SW 1271 (cell line): ENCODE results near the gene TRAF3IP1.

Experiments used
- DNase-seq, 2 experiments: peaks; one replicate each; lab custom pipeline; 2025; lab: John Stamatoyannopoulos, UW

TRAF3IP1 gene

DNA sequence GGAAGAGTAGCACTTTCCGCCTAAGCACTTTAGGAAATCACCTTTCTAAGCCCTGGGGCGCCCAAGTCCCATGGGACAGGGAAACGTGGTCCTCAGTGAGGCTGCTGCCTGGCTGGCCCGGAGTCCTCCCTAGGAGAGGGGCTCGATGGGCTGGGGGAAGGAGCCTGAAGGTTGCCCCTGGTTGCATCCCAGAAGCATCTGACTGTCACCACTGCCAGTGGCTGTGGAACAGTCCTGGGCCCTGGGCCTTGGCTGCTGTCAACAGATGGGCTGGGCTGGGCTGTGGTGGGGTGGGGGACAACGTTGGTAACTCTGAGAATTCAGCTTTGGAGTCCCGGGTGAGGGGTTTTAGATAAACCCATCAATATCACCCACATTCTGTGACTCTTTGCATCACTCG lies 128.9 kb downstream of the TRAF3IP1 start:
- DNase-seq, result no peak

DNA sequence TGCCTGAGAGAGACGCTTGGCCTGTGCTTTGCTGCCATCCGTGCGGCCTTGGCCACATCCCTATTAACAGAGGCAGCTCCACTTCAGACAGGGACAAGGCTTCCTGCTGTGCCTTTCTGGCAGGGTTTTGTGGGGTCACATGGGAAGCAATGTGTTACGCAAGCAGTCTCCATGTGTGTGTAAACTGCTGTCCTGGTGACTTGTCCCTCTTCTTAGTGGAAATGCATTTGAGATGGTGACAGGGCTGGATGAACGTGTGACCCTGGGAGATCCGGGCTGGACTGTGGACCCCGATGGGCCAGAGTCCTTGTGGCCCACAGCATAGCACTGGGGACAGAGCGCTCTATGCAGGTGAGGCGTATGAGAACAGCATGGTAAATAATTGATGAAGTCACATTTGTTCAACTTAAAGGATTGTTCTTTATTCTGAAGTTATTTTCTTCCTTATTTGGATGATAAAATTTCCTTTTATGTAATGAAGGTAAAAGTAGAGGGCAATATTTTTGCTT lies 129.6 kb downstream of the TRAF3IP1 start:
- DNase-seq, result no peak

DNA sequence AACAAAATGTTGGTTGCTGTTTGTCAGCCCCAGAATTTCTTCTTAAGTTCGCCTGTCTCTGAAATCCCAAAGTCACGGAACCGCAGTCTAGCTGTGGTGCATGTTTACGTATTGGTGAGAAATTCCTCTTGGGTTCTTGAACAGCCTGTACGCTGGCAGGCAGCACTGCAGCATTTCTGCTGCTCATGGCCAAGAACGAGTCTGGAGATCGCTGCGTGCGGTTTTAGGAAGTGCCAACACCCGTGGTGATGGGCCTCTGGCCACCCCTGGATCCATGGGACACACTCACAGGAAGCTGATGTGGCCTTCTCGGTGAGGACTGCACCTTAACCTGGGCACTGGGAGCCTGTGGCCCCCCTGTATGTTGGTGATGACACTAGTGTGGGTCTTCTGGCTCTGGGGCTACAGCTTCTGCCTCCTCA lies 130.1 kb downstream of the TRAF3IP1 start:
- DNase-seq, result no peak
